ENCODE data around the gene CAPN10.

DNA sequence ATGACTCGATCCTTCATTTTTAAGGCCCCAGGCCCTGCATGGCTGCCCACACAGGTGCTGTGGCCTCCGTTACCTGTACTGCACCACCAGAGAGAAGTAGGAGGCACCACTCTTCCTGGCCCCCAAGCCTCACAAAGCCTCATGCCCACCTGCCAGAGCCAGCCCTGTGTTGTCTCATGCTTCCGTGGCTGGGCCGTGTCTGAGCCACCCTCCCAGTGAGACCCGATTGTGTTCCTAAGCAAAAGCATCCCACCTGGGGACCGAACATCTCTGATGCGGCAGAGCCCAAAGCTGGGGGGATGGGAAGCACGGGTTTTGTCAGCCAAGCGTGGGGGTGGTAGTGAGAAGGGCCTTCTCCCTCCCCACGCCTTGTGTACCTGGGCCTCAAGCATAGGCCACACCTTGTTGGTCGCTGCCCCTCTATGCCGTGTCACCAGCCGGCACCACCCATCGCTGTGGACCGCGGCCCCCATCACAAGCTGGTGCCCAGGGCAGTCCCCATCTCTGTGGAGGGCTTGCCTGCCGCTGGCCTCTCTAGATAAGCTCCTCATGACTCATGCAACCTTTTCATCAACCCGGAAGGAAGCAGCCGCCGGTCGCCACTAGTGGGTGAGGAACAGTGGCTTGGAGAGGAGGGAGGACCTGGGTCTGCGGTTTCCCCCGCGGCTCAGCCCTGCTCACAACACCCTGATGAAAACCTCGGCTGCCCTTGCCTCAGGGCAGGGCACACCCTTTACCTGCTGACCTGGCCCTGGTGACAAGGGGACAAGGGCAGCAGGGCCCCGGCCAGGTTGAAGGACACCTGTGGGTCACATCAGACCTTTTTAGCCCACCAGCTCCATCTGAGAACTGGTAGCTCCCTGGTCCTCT, 21.0 kb upstream of the CAPN10 start:
- TF ChIP-seq, protein P1, sequence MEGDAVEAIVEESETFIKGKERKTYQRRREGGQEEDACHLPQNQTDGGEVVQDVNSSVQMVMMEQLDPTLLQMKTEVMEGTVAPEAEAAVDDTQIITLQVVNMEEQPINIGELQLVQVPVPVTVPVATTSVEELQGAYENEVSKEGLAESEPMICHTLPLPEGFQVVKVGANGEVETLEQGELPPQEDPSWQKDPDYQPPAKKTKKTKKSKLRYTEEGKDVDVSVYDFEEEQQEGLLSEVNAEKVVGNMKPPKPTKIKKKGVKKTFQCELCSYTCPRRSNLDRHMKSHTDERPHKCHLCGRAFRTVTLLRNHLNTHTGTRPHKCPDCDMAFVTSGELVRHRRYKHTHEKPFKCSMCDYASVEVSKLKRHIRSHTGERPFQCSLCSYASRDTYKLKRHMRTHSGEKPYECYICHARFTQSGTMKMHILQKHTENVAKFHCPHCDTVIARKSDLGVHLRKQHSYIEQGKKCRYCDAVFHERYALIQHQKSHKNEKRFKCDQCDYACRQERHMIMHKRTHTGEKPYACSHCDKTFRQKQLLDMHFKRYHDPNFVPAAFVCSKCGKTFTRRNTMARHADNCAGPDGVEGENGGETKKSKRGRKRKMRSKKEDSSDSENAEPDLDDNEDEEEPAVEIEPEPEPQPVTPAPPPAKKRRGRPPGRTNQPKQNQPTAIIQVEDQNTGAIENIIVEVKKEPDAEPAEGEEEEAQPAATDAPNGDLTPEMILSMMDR (IDR thresholded peaks at IDR 0.05 in 4 of 5, conservative IDR thresholded peaks at IDR 0.05 in 1 of 5): no peak
- no peak for TF ChIP-seq POLR2A (IDR thresholded peaks at IDR 0.05)
